Measurements from ENCODE around the gene LRRK2. TPM values are rescaled to one million over a fixed set of nuclear protein-coding genes. Genes with fewer than 3 reads are reported as not detected.
"Not testable (repeated sequence)": the region's sequence is repeated elsewhere in the genome, so short reads cannot be mapped to it uniquely, and the experiment has no call there.

LRRK2 gene
- total and polyA plus RNA-seq, 2 of the 8 experiments (the other 6 are each of a cell fraction or from before 2014, with no cell fraction given) = 0.06 to 0.13 TPM

DNA sequence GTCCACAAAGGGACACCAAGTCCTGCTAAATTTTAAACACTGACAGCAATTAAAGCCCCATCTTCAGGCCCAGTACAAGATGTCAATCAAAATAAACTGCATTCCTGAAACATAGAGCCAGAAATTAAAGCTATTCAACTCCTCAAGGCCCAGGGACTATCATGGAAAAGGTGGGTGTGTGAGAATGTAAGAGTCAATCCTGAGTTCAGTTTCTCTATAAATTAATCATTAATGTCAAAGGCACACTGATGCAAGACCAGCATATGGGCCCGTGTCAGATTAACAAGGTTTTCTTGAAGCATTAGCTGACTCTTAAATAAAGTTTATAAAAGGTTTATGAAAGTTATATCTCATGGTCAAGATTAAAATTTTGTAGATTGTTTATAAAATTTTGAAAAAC, 13.6 kb upstream of the LRRK2 start:
- H3K23me2 ChIP-seq (ENCODE audit: low read depth, low read length); H3K4ac ChIP-seq (replicated peaks; ENCODE audit: insufficient read length, low read depth, low read length); H3K27me3 ChIP-seq (replicated peaks in 1 of 4; ENCODE audit: control insufficient read depth in 3 of 4, extremely low read depth in 1 of 4, insufficient read depth in 3 of 4, low read length in 3 of 4); FAIRE-seq; H2AK5ac ChIP-seq (ENCODE audit: low read depth, low read length); H2BK15ac ChIP-seq (ENCODE audit: low read length); H4K5ac ChIP-seq (ENCODE audit: insufficient read length, low read depth, low read length); H2BK20ac ChIP-seq (ENCODE audit: low read length); H4K8ac ChIP-seq (ENCODE audit: extremely low read depth, insufficient read depth, low read length); H3K14ac ChIP-seq (ENCODE audit: insufficient read length); POLR2A ChIA-PET (ENCODE audit: partially characterized antibody); H4K20me1 ChIP-seq (replicated peaks in 1 of 2; ENCODE audit: control insufficient read depth in 1 of 2, insufficient read depth in 2 of 2, low read length in 2 of 2); H2AFZ ChIP-seq (ENCODE audit: low read length); CTCF ChIA-PET (ENCODE audit: partially characterized antibody); DNase-seq (ENCODE audit: low read depth in 1 of 2, low spot score in 2 of 2); H3K4me3 ChIP-seq (ENCODE audit: extremely low read depth in 1 of 4, insufficient read depth in 2 of 4, low read depth in 3 of 4, low read length in 4 of 4); H3K27ac ChIP-seq (ENCODE audit: low read depth, low read length); H2BK12ac ChIP-seq (ENCODE audit: low read depth, low read length); H3K18ac ChIP-seq (ENCODE audit: extremely low read depth, low read length); H2BK120ac ChIP-seq (replicated peaks; ENCODE audit: low read depth, low read length); H3K4me1 ChIP-seq (replicated peaks in 1 of 4; ENCODE audit: control insufficient read depth in 3 of 4, insufficient read depth in 4 of 4, low read length in 3 of 4); H3K56ac ChIP-seq (replicated peaks; ENCODE audit: insufficient read length, low read depth, low read length); H3K79me2 ChIP-seq (ENCODE audit: control insufficient read depth in 1 of 2, insufficient read depth in 2 of 2, low read length in 2 of 2); H3K23ac ChIP-seq (ENCODE audit: insufficient read length); H4K91ac ChIP-seq (replicated peaks; ENCODE audit: insufficient read length, low read length); H3K9ac ChIP-seq (replicated peaks in 1 of 4; ENCODE audit: extremely low read depth in 1 of 4, low read depth in 3 of 4, low read length in 3 of 4); H3K4me2 ChIP-seq (ENCODE audit: insufficient read depth in 1 of 2, low read depth in 2 of 2, low read length in 2 of 2); H2BK5ac ChIP-seq (ENCODE audit: low read depth, low read length); H3K79me1 ChIP-seq (ENCODE audit: low read depth, low read length); H3K36me3 ChIP-seq (ENCODE audit: control insufficient read depth in 2 of 4, insufficient read depth in 4 of 4, low read length in 3 of 4); H3K9me3 ChIP-seq (ENCODE audit: insufficient read depth in 2 of 2, low read depth in 1 of 2, low read length in 1 of 2): not testable (repeated sequence)
- 85% methylated on average over 1 of the region's 1 CpG; no CpG with 5 or more reads in 1 of the 2 experiments for WGBS, 2 experiments (ENCODE audit: extremely low coverage in 1 of 2, insufficient coverage in 1 of 2, insufficient read length in 1 of 2, insufficient replicate concordance in 2 of 2, low coverage in 1 of 2, low lambda C conversion rate in 2 of 2, missing lambda C conversion rate in 1 of 2)
